GM19467 (cell line): ENCODE data around the gene MUCL3.
"Not testable (repeated sequence)": the region's sequence is repeated elsewhere in the genome, so short reads cannot be mapped to it uniquely, and the experiment has no call there.

Experiments
- ATAC-seq: cut with Tn5 transposase; IDR thresholded peaks from one replicate; pipeline ENCODE4 v1.9.1; 2021; ENCODE audit warnings: mild to moderate bottlenecking, moderate library complexity; ENCODE audit not compliant: unreplicated experiment

MUCL3 gene

DNA sequence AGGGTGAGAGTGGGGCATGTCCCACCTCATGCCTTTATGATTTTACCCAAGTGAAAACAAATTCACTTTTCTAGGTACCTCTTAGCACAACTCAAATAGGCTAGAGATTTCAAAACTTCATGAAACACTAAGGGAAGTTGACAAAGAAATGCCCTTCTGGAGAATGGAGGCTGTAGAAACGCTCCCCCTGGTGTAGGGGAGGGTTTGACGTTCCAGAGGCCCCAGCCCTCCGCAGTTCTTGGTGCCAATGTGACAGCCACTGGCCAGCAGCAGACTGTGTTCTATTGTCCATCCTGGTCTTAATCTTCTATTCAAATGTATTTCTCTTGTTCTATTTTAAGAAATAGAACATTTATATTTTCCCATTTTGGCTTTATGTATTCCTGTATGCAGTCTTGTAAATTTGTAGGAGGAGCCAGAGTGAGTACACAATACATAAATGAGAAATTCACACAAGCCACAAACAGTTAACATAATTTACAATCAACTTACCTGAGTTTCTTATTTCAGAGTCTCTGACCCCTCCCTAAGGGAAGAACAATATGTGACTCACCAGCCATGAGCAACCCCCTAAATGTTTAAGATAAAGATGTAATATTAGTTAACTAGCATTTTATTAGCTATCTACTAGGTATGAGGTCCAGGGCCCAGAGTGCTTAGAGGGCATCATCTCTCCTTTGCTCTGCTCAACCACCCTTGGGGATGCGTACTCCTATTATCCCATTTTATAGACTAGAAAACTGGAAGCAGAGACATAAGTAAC, 33.9 kb downstream of the MUCL3 start:
- no peak for ATAC-seq

DNA sequence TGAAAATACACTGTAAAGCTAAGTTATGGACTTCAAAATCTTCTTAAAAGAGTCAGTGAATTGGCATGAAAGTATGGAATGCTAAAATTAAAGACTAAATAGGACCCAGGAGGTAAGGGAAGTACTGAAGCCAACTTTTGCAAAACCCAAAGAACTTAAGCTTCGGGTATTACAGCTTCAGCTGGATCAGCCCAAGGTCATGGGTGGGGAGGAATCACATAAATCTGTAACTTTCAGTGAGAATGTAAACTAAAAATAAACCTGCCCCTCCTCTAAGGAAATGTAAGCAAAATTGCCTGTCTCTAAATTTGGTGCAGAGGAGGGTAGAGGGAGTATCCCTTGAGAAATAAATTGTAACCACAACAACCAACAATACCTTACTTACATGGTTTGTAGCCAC, 38.4 kb downstream of the MUCL3 start:
- ATAC-seq, result no peak

DNA sequence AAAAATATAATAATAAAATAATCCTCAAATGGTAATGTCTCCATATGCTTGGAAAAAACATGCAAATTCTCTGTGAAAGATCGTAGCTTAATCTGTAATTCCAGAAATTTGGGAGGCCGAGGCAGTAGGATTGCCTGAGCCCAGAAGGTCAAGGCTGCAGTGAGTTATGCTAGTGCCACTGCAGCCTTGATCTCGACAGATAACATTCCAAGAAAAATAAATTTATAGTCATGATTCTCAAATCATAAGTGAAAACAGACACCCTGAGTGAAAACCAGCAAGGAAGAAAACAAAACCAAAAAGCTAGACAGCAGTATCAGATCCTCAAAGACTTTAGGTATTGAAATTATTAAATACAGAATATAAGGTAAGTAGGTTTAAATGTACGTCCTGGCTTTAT, 38.9 kb downstream of the MUCL3 start:
- ATAC-seq, result no peak

DNA sequence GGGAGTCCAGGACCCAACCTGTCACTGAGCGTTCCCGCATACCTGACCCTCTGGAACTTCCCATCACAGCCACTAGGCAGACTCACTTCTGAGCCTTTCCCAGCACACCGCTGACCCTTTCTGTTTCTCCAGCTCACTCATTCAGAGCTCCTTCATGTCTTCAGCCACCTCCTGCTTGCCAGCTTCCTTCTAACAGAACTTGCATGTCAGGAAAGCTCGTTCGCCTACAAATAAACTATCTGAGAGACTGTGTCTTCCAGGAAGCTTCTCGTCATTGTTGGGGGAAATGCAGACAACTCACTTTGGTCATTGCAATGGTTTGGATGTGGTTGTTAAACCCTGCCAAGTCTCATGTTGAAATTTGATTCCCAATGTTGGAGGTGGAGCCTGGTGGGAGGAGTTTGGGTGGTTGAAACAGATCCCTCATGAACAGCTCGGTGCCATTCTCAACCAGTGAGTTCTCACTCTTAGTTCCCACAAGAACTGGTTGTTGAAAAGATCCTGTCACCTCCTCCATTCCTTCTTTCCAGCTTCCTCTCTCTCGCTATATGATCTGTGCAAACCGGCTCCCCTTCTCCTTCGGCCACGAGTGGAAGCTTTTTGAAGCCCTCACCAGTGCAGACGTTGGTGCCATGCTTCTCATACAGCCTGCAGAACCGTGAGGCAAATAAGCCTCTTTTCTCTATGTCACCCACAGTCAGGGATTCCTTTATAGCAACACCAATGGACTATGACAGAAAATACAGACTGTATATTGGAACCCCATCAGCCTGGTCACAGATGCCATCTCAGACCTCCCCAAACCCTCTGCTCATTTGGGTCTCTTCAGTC, 41.4 kb downstream of the MUCL3 start:
- ATAC-seq, result no peak

DNA sequence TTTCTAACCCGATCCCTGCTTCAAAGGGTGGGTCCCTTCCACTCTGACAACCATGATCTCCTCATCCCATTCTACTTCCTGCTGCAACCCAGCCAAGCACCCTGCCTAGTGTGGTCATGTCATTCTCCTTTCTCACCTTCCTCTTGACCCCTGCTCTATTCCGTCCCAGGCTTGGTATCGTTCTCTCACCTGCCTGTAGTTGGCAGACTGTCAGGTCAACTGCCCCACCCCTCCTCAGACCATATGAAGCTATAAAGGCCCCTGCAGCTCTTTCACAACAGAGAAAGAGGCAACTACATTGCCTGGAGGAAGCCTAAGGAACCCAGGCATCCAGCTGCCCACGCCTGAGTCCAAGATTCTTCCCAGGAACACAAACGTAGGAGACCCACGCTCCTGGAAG, 42.7 kb downstream of the MUCL3 start, which contains the start of gene MUC21:
Gene MUC21, plus strand, starts transcription at position 280 of the 400 bp plus-strand sequence. CDS start 241 bp downstream, outside the sequence.
- ATAC-seq, result no peak

DNA sequence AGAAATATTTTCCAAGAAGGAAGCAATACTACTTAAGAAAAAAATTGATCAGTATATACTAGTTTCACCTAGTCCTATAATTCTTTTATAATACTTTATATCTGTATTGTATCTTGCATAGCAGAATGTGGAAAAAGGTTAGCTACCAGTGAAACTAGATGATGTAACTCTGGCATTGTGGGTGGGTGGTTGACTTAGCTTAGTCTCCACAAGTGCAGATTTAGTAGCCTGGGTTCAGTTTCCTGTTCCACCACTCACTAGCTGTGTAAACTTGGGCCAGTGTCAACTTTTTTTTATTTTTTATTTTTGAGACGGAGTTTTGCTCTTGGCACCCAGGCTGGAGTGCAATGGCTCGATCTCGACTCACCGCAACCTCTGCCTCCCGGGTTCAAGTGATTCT, 44.7 kb downstream of the MUCL3 start:
- ATAC-seq, result no peak

DNA sequence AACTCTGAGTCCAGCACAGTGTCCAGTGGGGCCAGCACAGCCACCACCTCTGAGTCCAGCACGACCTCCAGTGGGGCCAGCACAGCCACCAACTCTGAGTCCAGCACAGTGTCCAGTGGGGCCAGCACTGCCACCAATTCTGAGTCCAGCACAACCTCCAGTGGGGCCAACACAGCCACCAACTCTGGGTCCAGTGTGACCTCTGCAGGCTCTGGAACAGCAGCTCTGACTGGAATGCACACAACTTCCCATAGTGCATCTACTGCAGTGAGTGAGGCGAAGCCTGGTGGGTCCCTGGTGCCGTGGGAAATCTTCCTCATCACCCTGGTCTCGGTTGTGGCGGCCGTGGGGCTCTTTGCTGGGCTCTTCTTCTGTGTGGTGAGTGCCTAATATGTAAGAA, 46.5 kb downstream of the MUCL3 start:
- no peak for ATAC-seq

DNA sequence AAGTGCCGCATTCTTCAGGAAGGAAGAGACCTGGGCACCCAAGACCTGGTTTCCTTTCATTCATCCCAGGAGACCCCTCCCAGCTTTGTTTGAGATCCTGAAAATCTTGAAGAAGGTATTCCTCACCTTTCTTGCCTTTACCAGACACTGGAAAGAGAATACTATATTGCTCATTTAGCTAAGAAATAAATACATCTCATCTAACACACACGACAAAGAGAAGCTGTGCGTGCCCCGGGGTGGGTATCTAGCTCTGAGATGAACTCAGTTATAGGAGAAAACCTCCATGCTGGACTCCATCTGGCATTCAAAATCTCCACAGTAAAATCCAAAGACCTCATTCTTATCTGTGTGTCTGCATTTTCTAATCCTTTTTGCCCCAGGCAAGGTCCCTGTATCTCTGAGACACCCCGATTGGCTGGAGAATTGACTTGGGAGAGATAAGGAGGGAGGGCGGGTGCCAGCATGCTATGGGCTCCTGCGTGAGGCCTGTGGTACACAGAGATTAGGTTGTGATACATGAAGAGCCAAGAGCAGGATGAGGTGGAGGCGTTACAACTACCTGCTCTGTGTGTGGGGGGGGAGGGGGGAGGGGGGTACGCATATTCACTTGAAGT, 47.5 kb downstream of the MUCL3 start:
- ATAC-seq, result no peak

DNA sequence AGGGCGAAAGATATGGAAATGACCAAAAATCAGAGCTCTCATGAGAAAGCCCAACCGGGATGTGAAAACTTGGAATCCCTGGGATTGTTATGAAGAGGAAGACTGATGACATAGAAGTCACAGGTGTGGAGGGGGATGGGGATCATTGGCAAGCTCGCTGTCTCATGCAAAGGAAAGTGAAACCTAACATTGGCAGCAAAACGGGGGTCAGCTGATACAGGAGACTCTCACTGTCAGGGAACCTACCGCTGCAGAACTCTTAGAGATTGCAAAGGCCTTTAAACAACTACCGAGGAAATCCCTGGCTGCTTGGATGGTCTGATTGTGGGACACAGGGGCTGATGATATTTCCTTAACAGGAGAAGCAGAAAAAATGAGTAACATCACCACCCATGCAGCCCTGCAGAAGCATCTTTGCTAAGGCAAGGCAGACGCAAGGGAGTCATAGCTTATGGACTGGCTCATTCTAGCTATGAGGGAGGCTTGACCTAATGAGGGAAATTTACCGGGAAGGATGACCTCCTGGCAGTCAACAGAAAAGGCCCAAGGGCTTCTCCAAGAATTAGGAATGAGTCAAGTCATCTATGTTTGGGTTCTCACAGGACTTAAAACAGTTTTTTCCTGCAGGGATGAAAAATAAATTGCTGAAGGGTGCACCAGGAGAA, 49.8 kb downstream of the MUCL3 start:
- ATAC-seq, result no peak

DNA sequence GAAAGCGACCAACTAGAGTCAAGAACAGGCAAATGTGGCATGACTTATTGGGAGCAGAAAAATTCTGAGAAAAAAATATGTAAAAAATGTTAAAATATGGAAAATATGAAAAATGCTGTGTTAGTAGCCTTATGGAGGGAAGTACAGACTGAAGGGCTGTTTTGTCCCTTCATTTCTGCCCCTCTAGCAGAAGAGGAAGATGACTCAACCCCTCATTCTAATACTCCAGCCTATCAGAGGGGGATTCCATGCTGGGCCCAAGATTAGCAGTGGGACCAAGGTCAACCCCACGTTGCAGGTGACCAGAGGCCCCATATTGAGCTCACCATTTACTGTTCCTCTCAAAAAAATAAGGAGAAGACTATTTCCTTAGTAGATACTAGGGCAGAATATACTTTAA, 51.1 kb downstream of the MUCL3 start:
- no peak for ATAC-seq

DNA sequence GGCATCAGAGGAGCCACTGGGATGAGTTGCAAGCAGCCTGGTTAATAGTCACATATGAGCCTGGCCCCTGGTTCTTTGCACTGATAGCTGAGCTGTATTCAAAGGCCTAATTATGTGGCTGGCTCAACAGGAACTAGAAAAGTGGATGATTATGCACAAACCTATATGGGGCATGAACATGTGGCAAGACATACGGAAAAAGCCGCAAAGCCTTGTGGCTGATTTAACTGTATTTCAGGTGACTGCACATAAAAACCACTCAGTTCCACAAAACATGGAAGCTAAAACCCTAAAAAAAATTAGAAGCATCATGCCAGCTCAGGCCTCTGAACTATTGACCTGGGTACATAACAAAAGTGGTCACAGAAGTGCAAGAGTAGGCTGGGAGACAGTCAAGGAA, 56.5 kb downstream of the MUCL3 start:
- no peak for ATAC-seq

DNA sequence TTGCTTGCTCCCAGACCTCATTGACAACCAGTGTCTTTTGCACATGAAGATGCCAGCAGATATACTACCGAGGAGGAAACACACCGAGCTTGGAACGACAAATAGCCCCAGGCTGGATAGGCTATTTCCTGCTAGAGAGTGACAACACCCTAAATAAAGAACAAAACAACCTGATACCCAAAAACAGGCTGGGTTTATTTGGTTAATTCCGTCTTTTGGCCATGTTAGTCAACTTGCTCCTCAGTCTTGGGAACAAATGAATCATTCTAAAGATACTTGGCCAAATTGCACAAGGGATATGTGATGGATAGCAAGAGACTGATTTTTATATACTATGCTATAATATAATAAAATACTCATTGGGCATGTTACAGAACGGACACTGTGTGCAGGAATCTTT, 58.0 kb downstream of the MUCL3 start:
- ATAC-seq, result no peak

DNA sequence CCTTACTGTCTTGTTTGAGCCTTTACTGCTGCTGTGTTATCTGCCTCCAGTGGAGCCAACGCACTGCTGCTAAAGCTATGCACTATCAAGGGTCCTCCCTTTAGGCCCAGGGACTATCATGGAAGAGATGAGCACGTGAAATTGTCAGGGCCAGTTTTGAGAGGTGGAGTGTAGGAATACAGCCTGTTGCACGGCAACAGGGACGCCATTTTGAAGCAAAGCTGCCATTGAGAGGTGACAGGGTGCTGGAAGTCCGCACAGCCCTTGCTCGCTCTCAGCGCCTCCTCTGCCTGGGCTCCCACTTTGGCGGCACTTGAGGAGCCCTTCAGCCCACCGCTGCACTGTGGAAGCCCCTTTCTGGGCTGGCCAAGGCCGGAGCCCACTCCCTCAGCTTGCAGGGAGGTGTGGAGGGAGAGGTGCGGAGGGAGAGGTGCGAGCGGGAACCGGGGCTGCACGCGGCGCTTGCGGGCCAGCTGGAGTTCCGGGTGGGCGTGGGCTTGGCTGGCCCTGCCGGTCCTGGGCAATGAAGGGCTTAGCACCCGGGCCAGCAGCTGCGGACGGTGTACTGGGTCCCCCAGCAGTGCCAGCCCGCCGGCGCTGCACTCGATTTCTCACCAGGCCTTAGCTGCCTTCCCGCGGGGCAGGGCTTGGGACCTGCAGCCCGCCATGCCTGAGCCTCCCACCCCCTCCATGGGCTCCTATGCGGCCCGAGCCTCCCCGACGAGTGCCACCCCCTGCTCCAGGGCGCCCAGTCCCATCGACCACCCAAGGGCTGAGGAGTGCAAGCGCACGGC, 59.5 kb downstream of the MUCL3 start:
- not testable (repeated sequence) for ATAC-seq

DNA sequence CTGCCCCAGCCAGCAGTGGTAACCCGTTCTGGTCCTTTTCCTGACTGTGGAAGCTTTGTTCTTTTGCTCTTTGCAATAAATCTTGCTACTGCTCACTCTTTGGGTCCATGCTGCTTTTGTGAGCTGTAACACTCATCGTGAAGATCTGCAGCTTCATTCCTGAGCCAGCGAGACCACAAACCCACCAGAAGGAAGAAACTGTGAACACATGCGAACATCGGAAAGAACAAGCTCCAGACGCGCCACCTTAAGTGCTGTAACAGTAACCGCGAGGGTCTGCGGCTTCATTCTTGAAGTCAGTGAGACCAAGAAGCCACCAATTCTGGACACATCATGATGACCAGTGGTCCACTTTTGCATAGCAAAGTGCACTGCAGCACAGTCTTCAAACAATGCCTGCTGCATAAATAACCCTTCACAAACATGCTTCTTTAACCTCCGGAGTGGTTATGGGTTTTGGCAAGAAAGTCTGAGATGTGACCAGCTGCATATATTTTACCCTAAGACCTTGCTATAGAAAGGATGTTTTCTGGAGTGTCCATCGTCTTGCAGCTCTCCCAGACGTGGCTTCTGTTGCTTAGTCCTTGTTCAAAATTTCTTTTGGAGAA, 60.6 kb downstream of the MUCL3 start:
- no peak for ATAC-seq

DNA sequence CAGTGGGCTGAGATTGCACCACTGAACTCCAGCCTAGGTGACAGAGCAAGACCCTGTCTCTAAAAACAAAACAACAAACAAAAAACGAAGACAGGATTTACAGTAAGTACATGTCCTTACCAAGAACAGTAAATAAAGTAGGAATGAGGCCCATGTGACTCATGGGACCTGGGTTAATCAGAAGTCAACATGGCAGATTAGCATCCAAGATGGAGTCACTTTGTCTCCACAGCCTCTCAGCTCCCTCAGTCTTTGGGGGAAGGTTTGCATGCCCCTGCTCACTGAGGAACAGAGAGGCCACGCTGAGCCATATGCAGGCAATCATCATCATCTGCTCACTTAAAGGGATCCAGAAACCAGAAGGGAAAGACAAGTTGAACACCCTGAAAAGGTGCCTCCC, 61.7 kb downstream of the MUCL3 start:
- ATAC-seq, result no peak
